Spinal cord (tissue), 10 donors: ENCODE measurements around the gene ANKRD11. TPM values are rescaled to one million over a fixed set of nuclear protein-coding genes. Genes with fewer than 3 reads are reported as not detected.

Experiments used
- DNase-seq, 6 donors: peaks; one replicate each; pipeline versions ENCODE4 v3.0.0 to v3.0.0-alpha.2; 2013 to 2015; ENCODE audit warnings: low spot score in 6 of 6, low read depth in 4 of 6
- H3K27ac ChIP-seq: one replicate; pipeline ENCODE4 v1.5.1; 2013; ENCODE audit warnings: low read depth, low read length, control low read depth
- H3K27me3 ChIP-seq: one replicate; pipeline ENCODE4 v1.6.1; 2013; ENCODE audit warnings: low read length; ENCODE audit not compliant: control insufficient read depth, insufficient read depth
- H3K36me3 ChIP-seq: one replicate; pipeline ENCODE4 v1.6.1; 2013; ENCODE audit warnings: low read length; ENCODE audit not compliant: control insufficient read depth, insufficient read depth
- H3K4me1 ChIP-seq: one replicate; pipeline ENCODE4 v1.6.1; 2013; ENCODE audit warnings: low read length; ENCODE audit not compliant: control insufficient read depth, insufficient read depth
- H3K4me3 ChIP-seq: one replicate; pipeline ENCODE4 v1.5.1; 2013; ENCODE audit warnings: low read depth, low read length, control low read depth
- H3K9me3 ChIP-seq: one replicate; pipeline ENCODE4 v1.6.1; 2013; ENCODE audit warnings: low read length; ENCODE audit not compliant: control insufficient read depth, insufficient read depth
- WGBS: methylation state at CpG from one replicate; pipeline ENCODE4 v1.1.5; 2013; ENCODE audit warnings: missing lambda C conversion rate; ENCODE audit not compliant: insufficient coverage; 5-methylcytosine and 5-hydroxymethylcytosine counted together
- polyA plus RNA-seq, 2 donors: library from polyadenylated mRNA; unstranded; fragments of 120-200 nt; gene quantifications; one replicate each; pipeline ENCODE4 v1.2.1, GENCODE V29; 2013; ENCODE audit not compliant: insufficient read length in 2 of 2
- total RNA-seq, 2 donors: library from RNA; depleted of rRNA in 1 of 2; stranded (reverse); fragments of 120-200 nt in 1 of 2; fragments of >200 nt in 1 of 2; gene quantifications; one replicate each; pipeline versions ENCODE4 v1.2.3 to v1.2.4, GENCODE V29; 2013 to 2014
- donor health status: healthy.

The ANKRD11 gene
- total and polyA plus RNA-seq, 4 donors, result 38.2 to 104 (median 73.5) TPM

- H3K27ac ChIP-seq, result no peak overlapping the region
- H3K9me3 ChIP-seq, result no peaks in the 10 kb centered on the region
- H3K36me3 ChIP-seq, result peaks cover 86% of the 10 kb centered on the region
- no peak for DNase-seq
- H3K27me3 ChIP-seq, result no peaks in the 10 kb centered on the region
- peaks cover 4% of the 10 kb centered on the region for H3K4me1 ChIP-seq
- no peak overlapping the region for H3K4me3 ChIP-seq
- WGBS, result 93% methylated on average over 16 of the region's 20 CpGs
Observed at GRCh38 chr16:89281829-89282228, 208.5 kb downstream of the ANKRD11 start.

GRCh38 chr16:89281189-89281577 lies 209.2 kb downstream of the ANKRD11 start:
- H3K27ac ChIP-seq, result no peak overlapping the region
- H3K27me3 ChIP-seq, result no peaks in the 10 kb centered on the region
- DNase-seq, result no peak
- no peaks in the 10 kb centered on the region for H3K9me3 ChIP-seq
- peaks cover 4% of the 10 kb centered on the region for H3K4me1 ChIP-seq
- no peak overlapping the region for H3K4me3 ChIP-seq
- peaks cover 87% of the 10 kb centered on the region for H3K36me3 ChIP-seq
- 94% methylated on average over 28 of the region's 28 CpGs for WGBS

- H3K36me3 ChIP-seq, result peaks cover 87% of the 10 kb centered on the region
- no peak for DNase-seq
- WGBS, result 95% methylated on average over 42 of the region's 44 CpGs
Observed at GRCh38 chr16:89280546-89281188, 209.7 kb downstream of the ANKRD11 start.

GRCh38 chr16:89279666-89280481 lies 210.5 kb downstream of the ANKRD11 start:
- Histone ChIP-seq H3K27me3 (no peaks in the 10 kb centered on the region), H3K36me3 (peaks cover 87% of the 10 kb centered on the region), H3K4me3 (no peak overlapping the region), H3K27ac (no peak overlapping the region), H3K4me1 (peaks cover 4% of the 10 kb centered on the region), H3K9me3 (no peaks in the 10 kb centered on the region)
- 96% methylated on average over 65 of the region's 65 CpGs for WGBS
- DNase-seq, result no peak

More at GRCh38 chr16:89280546-89281188, 209.7 kb downstream of the ANKRD11 start:
- Histone ChIP-seq H3K27ac (no peak overlapping the region), H3K27me3 (no peaks in the 10 kb centered on the region), H3K4me3 (no peak overlapping the region), H3K9me3 (no peaks in the 10 kb centered on the region), H3K4me1 (peaks cover 4% of the 10 kb centered on the region)

GRCh38 chr16:89278441-89279240 lies 211.7 kb downstream of the ANKRD11 start:
- Histone ChIP-seq H3K4me3 (no peak overlapping the region), H3K36me3 (peaks cover 93% of the 10 kb centered on the region), H3K27ac (no peak overlapping the region), H3K4me1 (peaks cover 4% of the 10 kb centered on the region), H3K27me3 (no peaks in the 10 kb centered on the region), H3K9me3 (no peaks in the 10 kb centered on the region)
- WGBS, result 93% methylated on average over 35 of the region's 36 CpGs
- no peak for DNase-seq

- WGBS, result 80% methylated on average over 33 of the region's 33 CpGs
- H3K27ac ChIP-seq, result no peak overlapping the region
- no peak for DNase-seq
- H3K9me3 ChIP-seq, result no peaks in the 10 kb centered on the region
- no peaks in the 10 kb centered on the region for H3K27me3 ChIP-seq
- no peak overlapping the region for H3K4me3 ChIP-seq
- H3K4me1 ChIP-seq, result peaks cover 4% of the 10 kb centered on the region
- peaks cover 93% of the 10 kb centered on the region for H3K36me3 ChIP-seq
Observed at GRCh38 chr16:89277641-89278341, 212.6 kb downstream of the ANKRD11 start.

GRCh38 chr16:89277049-89277448 lies 213.3 kb downstream of the ANKRD11 start:
- no peaks in the 10 kb centered on the region for H3K9me3 ChIP-seq
- H3K4me1 ChIP-seq, result peaks cover 4% of the 10 kb centered on the region
- peaks cover 91% of the 10 kb centered on the region for H3K36me3 ChIP-seq
- DNase-seq, result no peak
- H3K27me3 ChIP-seq, result no peaks in the 10 kb centered on the region
- WGBS, result 92% methylated on average over 4 of the region's 9 CpGs
- H3K27ac ChIP-seq, result no peak overlapping the region
- H3K4me3 ChIP-seq, result no peak overlapping the region

GRCh38 chr16:89275837-89276720 lies 214.3 kb downstream of the ANKRD11 start:
- WGBS, result 96% methylated on average over 39 of the region's 39 CpGs
- no peaks in the 10 kb centered on the region for H3K9me3 ChIP-seq
- peaks cover 4% of the 10 kb centered on the region for H3K4me1 ChIP-seq
- no peak for DNase-seq
- H3K27me3 ChIP-seq, result no peaks in the 10 kb centered on the region
- no peak overlapping the region for H3K27ac ChIP-seq
- H3K36me3 ChIP-seq, result peaks cover 88% of the 10 kb centered on the region
- no peak overlapping the region for H3K4me3 ChIP-seq
